NCI-H1105 (cell line): Measurements from ENCODE around the gene SGCG.
"Not testable (repeated sequence)": the region's sequence is repeated elsewhere in the genome, so short reads cannot be mapped to it uniquely, and the experiment has no call there.

ENCODE experiments used
- DNase-seq: peaks from one replicate; lab custom pipeline; 2025; lab: John Stamatoyannopoulos, UW

Gene SGCG, protein sequence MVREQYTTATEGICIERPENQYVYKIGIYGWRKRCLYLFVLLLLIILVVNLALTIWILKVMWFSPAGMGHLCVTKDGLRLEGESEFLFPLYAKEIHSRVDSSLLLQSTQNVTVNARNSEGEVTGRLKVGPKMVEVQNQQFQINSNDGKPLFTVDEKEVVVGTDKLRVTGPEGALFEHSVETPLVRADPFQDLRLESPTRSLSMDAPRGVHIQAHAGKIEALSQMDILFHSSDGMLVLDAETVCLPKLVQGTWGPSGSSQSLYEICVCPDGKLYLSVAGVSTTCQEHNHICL

DNA sequence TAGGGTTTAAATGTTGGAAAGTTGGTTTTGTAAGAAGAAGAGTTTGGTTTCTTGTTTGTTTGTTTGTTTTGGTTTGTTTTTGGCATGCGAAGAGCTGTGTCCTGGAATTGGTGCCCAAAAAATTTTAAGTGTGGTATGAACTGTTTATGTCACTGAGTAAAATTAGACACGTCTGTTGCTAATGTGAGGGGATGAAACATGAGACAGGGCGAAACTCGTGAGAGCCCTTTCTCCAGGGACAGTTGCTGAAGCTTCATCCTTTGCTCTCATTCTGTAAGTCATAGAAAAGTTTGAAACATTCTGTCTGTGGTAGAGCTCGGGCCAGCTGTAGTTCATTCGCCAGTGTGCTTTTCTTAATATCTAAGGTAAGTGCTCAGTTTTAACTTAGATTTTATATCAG lies at the start of gene SGCG:
Gene SGCG (plus strand): TSS at position 269 of the 400 bp plus-strand sequence. CDS start 22,716 bp downstream, outside the sequence.
- no peak for DNase-seq

DNA sequence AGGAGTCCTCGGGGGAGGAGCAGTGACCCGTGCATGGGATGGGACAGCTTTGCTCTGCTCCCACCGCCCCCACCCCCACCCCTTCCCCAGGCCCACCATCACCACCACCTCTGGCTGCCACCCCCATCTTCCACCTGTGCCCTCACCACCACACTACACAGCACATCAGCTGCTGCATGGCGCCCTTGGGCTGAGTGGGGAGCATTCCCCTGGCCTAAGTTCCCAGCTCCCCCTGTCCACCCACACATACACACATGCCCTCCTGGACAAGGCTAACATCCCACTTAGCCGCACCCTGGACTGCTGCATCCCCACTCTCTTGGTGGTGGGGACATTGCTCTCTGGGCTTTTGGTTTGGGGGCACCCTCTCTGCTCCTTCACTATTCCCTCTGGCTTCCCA lies 46.2 kb upstream of the SGCG start:
- no peak for DNase-seq

DNA sequence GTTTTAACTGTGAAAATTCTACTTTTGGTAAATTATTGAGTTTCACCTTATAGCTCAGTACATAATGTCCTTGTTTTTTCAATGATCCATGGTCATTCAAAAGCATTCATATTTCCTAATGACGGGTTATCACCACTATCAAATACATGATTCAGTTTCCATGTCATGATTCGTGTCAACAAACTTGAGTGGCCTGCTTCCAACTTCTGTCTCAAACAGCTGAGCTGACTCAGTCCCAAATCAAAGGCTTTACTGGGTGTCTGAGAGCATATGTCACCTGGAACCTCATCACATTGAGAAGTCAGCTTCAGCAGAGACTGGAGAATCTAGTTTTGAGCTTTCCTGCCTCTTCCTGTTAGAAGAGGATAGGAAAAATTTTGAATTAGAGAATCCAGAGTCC lies 40.3 kb upstream of the SGCG start:
- no peak for DNase-seq

DNA sequence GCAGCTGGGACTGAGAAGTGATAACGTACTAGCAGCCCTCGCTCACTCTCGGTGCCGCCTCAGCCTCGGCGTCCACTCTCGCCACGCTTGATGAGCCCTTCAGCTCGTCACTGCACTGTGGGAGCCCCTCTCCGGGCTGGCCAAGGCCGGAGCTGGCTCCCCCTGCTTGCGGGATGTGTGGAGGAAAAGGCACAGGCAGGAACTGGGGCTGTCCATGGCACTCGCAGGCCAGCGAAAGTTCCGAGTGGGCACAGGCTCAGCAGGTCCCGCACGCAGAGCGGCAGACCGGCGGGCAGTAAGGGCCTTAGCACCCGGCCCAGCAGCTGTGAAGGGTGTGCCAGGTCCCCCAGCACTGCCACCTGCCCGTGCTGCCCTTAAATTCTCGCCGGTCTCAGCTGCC lies 38.8 kb upstream of the SGCG start:
- DNase-seq: no peak

DNA sequence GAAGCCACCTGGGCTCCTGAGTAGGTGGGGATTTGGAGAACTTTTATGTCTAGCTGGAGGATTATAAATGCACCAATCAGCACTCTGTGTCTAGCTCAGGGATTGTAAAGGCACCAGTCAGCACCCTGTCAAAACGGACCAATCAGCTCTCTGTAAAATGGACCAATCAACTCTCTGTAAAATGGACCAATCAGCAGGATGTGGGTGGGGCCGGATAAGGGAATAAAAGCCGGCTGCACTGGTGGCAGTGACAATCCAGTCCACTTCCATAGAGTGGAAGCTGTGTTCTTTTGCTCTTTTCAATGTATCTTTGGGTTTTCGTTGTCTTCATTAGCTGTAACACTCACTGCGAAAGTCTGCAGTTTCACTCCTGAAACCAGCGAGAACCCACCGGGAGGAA lies 38.2 kb upstream of the SGCG start:
- not testable (repeated sequence) for DNase-seq

DNA sequence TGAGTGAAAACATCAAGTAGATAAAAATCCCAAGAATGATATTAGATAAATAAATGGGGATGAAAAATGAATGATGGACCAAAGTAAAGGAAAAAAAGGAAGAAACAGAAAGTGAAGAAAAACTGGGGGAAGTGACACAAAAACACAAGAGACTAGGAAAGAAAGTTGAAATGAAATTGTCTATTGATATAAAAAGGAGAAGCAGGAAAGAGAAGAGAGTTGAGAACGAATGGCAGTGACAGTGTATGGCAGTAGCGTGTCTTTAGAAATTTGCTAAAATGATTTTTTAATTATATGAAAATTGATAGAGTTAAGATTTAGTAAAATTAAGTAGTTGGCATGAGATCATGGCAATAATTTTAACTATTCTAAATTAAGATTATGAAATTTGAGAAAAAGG lies 36.3 kb upstream of the SGCG start:
- DNase-seq: no peak

DNA sequence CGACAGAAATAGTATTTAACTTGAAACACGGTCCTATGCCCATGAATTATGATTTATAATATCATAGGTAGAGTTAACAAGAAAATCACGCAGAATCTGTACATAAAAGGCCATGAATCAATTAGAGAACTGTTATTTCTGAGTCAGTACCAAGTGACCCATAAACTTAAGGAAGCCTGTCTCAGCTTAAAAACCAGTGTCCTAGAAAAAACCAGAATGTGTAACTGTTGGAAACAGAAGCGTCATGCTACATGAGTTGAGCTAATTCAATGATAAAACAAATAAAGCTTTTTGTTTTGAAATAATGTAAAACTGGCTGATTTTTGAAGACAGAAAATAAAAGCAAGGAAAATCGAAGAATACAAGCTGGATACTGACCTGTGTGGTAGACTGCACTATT lies 34.8 kb upstream of the SGCG start:
- DNase-seq: no peak

DNA sequence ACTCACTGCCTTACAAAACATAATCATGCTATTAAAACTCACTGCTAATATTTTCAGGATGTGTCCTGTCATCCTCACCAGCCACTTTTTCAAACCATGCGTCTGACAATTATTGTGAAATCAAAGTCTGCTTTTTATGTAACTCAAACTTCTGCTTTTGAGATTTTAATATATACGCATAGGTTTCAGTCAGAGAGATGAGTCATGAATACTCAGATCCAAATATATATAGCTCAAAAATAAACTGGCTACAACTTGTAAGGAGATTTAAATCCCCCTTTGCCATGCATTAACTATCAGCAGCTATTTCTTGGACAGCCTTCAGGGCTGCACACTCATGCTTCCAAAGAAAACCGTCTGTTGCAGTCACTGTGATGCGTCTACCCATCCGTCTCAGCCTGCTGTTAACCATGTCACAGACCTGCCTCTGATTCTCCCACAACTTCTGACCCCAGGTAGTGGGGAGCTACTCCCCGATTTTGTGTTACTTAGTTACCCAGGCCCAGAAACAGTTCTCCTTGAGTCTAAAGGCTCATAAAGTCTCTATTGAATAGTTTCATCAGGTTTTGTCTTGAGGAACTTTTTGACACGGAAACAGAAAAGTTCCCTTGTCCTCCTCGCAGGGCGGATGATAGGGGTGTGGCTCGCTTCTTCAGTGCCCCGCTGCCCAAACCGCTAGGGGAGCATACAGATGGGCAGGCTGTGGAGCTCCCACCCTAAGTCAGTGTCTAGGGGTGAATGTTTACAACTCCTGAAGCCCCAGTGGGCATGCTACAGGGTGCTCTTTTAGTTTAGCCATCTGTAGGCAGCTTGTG lies 33.8 kb upstream of the SGCG start:
- no peak for DNase-seq

DNA sequence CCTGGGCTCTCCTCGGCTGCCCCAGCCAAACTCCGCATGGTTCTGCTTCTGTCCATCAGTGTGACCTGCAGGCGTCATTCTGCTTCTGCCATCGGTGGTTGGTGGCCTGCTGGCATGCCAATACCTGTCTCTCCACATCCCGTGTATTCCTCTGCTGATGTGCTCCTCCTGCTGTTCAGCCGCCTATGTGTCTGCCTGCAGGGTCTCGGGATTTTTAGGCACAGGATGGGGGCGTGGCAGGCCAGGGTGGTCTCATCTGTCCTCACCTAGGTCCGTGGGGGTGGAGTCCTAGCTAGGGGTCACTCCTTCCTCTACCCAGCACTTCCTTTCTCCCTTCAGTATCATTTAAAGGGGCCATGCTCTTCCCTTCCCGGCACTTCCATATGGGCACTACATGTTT lies 33.0 kb upstream of the SGCG start:
- no peak for DNase-seq

DNA sequence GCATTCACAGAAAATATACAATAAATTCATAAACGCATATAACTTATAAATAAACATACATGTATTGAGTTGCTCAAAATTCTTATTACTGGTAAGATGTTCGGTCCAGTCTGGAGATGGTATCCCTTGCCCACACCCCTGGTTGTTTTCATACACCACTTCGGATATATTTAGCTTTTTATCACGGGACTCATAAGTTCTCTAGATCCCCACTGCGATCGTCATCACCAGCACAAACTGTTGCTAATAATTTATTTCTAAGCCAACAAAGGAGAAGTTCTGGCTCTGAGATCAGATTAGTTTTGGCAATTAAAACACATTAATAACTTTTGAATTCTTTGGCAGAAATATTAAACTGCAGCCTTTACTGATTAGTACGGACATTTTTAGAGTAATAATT lies 23.0 kb upstream of the SGCG start:
- DNase-seq: no peak

DNA sequence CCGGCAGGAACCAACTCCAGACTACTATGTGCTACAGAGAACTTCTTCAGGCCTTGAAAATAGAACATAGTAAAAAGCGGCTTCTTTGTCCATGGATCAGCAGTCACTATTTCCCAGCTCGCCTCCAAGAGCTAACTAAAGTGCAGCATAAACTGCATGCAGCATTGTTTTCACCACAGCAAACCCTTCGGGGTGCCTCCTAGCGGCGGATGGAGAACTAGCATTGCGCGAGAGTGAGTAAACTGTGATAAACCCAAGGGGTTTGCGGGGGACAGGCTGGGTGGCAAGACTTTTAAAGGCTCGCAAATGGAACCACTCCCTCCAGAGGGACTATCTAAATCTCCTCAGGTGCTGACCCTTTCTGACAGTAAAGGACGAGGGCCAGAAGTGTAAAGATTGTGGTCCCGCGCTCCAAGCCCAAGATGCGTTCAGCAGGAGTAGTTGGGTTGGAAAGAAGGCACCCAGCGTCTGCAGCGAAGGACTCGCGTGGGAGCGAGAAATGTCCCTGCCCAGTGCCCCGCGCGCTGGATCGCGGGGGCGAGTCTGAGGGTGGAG lies 21.5 kb upstream of the SGCG start:
- DNase-seq: no peak

DNA sequence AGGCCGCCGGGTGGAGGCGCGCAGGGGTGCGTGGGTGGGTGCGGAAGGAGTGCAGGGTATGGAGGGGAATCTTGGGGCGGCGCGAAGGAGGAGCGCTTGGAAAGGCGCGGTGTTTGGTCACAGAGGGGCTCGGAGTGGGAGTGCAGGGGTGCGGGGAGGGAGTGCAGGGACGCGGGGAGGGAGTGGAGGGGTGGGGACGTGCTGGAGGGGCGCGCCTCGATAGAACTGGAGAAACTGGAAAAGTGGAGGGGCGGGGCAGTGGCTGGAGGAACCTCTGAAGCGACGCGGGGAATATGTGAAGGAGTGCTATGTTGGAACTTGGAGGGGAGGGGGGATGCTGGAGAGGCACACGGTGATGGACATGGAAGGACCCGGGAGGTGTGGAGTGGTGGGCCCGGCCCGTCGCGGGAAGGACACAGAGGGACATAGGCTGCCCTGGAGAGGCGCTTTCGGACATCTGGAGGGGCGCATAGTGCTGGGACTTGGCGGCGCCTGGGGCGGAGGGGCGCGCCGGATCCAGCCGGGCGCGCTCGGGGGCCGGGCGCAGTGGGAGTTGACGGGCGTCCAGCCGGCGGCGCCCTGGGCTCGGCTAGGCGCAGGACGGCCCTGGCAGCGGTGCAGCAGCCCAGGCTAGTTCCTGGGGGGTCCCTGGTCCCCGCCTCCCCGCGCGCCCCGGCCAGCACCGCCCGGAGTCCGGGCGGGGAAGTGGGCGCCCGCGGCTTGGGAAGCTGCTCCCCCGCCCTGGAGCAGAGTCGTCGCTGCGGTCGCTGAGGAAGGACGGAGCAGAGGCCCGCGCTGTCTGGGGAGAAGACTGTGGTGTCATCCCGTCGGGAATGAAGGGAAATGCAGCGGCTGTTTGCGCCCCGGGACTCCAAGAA lies 20.8 kb upstream of the SGCG start:
- DNase-seq: no peak

DNA sequence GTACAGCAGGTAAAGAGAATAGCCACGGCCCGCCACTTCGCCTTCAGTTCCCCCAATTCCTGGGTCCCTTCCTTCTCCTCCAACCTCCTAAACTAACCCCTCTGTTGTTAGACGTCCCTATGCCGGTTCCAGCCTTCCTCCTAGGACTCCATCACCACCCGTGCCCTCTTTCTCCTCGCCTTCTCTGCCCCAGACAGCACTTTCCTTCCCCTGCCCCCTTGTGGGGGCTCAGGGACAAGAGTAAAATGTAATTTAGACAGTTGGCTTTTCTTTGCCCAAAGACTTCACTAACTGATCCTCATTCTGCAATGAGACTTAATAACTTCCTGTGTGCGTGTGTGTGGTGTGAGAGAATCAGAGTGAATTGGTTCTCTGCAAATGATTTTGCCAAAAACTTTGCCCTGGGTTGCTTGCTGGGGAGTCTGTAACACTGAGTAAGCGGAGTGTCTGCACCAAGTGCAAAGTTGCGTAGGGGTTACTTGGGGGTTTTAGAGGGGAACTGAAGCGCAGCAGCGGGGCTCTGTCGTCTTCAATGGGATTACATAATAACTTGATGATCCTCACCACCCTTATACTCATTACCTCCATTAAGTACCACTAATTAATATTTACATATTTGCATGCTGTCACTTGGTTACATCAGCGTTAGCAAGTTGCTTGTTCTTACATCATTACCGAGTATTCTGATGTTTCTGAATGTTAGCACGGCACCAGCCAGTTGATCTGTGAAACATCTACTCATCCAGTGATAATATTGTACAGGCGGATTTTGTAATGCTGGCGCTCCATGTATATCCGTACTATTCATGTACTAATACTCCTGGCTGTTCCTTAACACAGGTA lies 19.9 kb upstream of the SGCG start:
- DNase-seq: no peak

DNA sequence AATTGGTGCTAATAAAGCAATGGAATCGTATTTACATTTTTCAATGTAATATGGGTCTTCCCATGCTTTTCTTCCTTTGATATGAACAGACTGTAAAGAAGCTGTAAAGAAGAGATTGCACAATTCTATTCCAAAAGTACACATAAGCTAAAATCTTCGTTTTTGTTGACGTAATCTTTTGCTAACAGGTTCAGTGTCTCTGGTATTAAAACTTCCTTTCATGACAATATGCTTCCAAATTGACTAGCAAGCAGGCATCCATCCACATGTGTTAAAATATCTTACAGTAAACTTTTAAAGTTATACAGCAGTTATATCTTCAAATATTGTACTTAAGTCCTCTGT lies 19.3 kb upstream of the SGCG start:
- no peak for DNase-seq

DNA sequence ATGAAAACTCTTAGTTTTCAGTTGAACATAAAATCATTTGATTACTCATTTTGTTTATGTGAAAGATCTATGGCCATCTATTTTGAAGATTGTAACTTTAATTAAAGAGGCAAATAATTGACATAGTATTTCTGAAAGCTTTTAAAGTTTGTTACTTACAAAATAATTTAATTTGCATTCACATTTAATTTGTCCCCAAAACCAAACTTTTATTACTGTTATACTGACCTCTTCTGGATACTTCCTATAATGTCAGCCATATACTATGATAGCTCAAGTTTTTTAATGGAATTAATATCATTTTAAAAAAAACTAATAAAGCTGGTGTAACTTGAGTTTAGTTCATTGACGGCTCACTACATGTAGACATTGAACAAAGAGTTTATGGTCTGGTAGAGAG lies 4.9 kb upstream of the SGCG start:
- DNase-seq: no peak

DNA sequence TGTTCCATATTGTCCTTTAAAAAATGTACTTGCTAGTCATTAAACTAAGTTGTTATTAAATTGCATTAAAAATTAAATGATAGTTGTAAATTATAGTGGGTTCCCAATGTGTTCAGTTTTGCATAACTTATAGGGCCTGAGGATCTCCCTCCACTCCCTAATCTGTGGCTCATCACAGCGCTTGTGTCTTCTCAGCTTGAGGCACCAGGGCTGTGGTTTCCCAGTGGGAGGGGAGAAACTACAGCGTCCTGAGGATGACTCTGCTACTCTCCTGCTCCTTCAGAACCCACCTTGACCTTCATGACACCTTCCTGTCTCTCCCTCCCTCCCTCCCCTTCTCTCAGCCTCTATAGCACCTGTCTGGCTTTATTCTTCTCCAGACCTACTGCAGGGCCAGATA lies 1.4 kb downstream of the SGCG start:
- no peak for DNase-seq

DNA sequence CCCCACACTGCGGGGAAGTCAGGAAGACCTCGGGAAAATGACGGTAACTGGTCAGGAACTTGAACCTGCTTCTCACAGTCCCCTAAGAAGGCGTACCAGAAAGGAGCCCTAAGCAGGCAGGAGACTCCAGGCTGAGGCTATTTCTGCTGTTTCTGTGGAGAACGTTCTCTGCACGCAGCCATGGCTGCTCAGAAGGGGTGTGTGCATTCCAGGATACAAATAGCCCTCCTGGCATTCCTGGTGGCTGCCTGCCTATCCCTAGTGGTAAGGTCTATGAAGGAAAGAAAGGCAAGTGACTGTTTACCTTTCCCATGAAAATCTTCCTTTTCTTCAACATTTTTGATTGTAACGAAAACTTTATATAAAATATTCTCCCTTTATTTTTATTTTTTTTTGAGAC lies 2.5 kb downstream of the SGCG start:
- DNase-seq: no peak

DNA sequence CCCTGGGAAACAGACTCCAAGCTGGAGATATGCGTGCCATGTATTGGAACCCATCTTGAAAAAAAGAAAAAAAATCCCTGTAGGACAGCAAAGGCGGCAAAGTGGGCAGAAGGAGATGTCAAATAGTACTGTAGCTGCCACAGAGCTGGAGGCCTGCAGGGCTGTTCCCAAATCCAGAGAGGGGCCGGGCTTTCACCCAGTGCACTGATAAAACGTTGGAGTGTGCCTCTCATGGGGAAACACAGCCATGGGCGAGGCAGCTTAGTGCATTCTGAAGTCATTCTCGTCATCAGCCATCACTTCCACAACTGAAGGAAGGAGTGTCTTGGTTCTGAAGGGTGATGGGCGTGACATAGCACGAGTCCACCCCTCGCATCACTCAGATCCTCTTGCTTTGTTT lies 4.8 kb downstream of the SGCG start:
- DNase-seq: no peak

DNA sequence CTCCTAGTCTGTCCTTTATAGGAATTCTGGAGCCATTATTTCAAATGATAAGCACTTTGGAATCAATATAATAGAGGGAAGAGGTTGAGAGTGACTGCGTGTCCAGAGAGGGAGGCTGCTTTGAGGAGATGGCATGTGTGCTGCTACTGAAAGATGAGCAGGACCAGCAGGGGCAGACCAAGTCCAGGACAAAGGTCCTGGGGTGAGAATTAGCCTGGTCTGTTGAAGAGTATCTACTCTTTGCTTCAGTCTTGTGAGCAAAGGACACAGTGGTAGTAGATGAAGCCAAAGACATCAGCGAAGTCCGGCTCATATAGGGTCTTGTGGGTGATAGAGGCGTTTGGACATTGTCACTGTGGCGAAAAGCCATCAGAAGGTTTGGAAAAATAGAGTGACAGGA lies 21.1 kb downstream of the SGCG start:
- no peak for DNase-seq

DNA sequence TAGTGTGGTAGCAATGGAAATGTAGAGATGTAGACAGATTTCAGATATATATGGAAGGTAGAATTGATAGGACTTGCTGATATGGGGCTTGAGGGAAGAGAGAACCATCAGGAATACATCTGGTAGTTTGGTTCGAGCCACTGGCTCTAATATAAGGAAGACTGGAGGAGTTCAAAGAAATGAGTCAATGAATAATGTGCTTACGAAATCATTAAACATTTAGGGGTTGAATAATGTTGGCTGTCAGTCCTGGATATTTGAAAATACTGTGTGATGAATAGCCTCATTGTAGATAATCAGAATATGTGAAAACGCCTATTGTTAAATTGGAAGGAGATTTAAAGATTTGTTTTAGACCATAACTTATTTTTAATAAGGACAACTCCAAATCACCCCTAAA lies 21.6 kb downstream of the SGCG start:
- no peak for DNase-seq

DNA sequence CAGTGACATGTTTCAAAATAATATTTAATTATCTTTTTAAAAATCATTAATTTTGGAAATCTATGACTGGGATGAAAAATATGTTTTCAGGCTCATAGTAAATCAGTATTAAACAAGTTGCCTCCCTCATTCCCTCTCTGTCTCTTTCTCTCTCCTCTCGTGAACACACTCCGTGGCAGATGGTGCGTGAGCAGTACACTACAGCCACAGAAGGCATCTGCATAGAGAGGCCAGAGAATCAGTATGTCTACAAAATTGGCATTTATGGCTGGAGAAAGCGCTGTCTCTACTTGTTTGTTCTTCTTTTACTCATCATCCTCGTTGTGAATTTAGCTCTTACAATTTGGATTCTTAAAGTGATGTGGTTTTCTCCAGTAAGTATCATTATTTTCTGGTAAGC lies 22.7 kb downstream of the SGCG start:
- DNase-seq: no peak

DNA sequence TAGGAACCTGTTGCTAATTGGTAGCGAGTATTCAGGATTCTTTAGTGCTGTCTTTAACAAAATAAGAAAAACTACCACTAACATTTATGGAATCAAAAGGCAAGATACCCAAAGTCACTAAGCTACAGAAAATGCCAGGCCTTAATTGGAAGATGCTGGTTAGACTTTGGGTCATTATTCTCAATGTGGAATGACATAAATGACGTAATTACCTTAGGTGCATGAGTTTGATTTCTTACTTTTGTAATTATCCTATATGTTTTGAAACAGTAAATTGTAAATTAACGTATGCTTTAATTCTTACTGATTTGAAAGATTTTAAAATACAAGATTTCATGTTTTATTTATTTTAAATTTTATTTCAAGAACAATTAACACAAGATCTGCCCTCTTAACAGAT lies 25.0 kb downstream of the SGCG start:
- no peak for DNase-seq
